Activated naive CD8-positive, alpha-beta T cell treated with anti-CD3 and anti-CD28 coated beads, Interleukin-2, amount 10 ng/mL, durations not matched to agents 7 days and 5 days (primary cell): ENCODE results near the gene OPA3. TPM values are rescaled to one million over a fixed set of nuclear protein-coding genes. Genes with fewer than 3 reads are reported as not detected.

ENCODE experiments used
- ATAC-seq: fragments of 150-1000 bp; cut with Tn5 transposase; one replicate; pipeline ENCODE4 v1.10.0; 2021; ENCODE audit warnings: low read depth, moderate library complexity
- POLR2A ChIA-PET: fragments of 350-600 bp; sonication (Branson Sonifier 250); formaldehyde crosslinking; loops from one replicate; lab custom pipeline; 2021; ENCODE audit warnings: antibody characterized with exemption; lab: Charles Lee
- DNase-seq: peaks from one replicate; pipeline ENCODE4 v3.0.0; 2021
- H3K27ac Mint-ChIP-seq: one replicate; pipeline ENCODE4 v1.8.0; 2022; ENCODE audit warnings: mild to moderate bottlenecking, mixed read lengths
- H3K27me3 Mint-ChIP-seq: one replicate; pipeline ENCODE4 v1.8.0; 2022; ENCODE audit warnings: mild to moderate bottlenecking, moderate library complexity, mixed read lengths
- H3K36me3 Mint-ChIP-seq: one replicate; pipeline ENCODE4 v1.8.0; 2021; ENCODE audit warnings: mild to moderate bottlenecking, mixed read lengths
- H3K4me1 Mint-ChIP-seq: one replicate; pipeline ENCODE4 v1.8.0; 2021; ENCODE audit warnings: mixed read lengths
- H3K4me3 Mint-ChIP-seq: one replicate; pipeline ENCODE4 v1.8.0; 2022; ENCODE audit warnings: mild to moderate bottlenecking, moderate library complexity, mixed read lengths
- H3K9me3 Mint-ChIP-seq: one replicate; pipeline ENCODE4 v1.8.0; 2021; ENCODE audit warnings: mixed read lengths
- total RNA-seq, 2 experiments: library from RNA; stranded (reverse); gene quantifications; one replicate each; pipeline ENCODE4 v1.2.3, GENCODE V29; 2021

OPA3 gene
- total RNA-seq, 2 experiments from 2014 or later = 10.6 to 11.8 TPM

DNA sequence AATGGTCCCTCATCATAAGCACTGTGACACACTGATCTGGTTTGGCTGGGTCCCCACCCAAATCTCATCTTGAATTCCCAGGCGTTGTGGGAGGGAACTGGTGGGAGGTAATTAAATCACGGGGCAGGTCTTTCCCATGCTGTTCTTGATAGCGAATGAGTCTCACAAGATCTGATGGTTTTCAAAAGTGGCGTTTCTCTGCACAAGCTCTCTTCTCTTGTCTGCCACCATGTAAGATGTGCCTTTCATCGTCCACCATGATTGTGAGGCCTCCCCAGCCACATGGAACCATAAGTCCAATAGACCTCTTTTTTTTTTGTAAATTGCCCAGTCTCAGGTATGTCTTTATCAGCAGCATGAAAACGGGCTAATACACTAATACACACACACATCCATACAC, 24.3 kb upstream of the OPA3 start:
- Mint-ChIP-seq H3K36me3 (peaks cover 23% of the 10 kb centered on the region), H3K4me1 (peaks cover 7% of the 10 kb centered on the region), H3K27me3 (no peaks in the 10 kb centered on the region), H3K9me3 (no peaks in the 10 kb centered on the region), H3K4me3 (no peak overlapping the region), H3K27ac (no peak overlapping the region)
- DNase-seq (no peak), ATAC-seq (no peak)
- POLR2A ChIA-PET = no interaction called here

DNA sequence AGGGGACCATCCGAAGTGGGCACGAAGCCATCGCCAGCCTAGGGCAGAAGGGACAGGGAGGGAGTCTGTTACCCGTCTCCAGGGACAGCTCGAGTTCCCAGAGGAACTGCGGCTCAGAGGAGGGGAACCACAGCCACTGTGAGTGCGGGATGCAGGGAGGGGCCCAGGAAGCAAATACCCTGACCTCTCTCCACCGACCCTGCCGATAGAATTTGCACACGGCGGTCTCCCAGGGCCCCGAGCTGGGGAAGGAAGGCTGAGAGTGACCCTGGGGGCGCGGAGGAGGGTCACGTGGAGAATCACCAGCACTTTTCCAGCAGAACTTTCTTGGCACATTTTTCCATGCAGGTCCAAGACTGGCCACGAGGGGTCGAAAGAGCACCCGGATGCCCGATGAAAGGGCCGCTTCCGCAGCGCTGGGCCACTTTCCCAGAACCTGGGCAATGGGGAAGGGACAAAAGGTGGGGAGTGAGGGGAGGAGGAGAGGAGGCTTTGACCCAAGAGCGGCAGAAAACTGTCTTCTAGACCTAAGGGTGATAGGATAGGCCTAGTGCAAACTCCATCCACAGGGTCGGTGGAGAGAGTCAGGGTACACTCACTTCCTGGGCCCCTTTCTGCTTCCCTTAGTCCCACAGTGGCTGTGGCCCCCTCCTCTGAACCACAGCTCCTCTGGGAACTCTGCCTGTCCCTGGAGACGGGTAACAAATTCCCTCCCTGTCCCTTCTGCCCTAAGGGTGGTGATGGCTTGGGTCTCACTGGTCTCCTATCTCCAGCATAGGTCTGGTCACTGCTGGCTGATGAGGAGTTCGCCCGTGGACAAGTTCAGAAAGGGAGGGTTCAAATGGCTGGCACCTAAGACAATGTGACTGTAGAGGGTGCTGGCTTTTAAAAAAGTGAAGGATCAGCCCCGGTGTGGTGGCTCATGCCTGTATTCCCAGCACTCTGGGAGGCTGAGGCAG, 22.7 kb upstream of the OPA3 start:
- Mint-ChIP-seq H3K4me1 (peaks cover 9% of the 10 kb centered on the region), H3K4me3 (peak overlapping the region; percentile 59), H3K27ac (peak overlapping the region; percentile 81), H3K36me3 (peaks cover 21% of the 10 kb centered on the region), H3K27me3 (peaks cover 14% of the 10 kb centered on the region), H3K9me3 (no peaks in the 10 kb centered on the region)
- DNase-seq (peak; percentile 60), ATAC-seq (peak; percentile 47)
- POLR2A ChIA-PET = interaction anchor here (0.6 to 3.2 kb wide), 3 partner anchors 35 to 83 kb away, joined by 4 to 19 read pairs (median 4); no protein-coding TSS in a partner anchor

DNA sequence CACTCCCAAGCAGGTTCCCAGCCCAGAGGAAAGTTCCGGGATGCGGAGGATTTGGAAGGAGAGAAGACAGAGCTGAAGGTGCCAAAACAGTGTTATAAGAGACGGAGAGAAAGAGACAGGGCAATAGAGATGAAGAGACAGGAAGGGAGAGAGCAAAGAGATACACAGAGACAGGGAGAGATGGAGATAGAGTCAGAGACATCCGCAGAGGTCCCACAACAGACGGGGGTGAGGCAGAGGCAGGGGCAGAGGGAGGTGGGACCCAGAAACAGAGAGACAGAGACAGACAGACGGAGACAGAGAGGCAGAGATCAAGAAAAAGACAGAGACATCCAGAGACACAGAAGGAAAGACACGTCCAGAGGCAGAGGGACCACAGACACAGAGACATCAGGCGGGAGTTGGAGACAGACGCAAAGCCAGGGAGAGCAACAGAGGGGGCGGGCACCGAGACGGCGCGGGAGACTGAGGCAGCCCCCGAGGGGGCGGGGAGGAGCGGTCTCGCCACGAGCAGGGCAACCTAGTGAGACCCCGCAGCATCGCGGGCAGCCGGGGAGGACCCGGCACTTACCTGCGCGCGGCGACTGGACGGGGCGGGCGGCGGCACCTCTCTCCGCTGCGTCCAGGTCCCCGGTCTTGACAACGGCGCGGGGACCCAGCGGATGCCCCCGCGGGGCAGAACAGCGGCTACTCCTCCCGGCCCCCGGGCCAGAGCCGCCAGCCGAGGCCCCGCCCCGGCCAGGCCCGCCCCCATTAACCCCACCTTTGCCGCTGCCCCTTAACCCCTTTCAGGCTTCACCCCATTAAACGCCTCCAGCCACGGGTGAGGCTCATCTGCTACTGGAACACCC, 17.1 kb upstream of the OPA3 start, which contains the start of gene GPR4:
TSS of gene GPR4 (minus strand) at position 689 of the 851 bp plus-strand sequence. CDS start 10,346 bp downstream, outside the sequence.
- no peak within 1 kb of the TSS for H3K27ac Mint-ChIP-seq
- H3K9me3 Mint-ChIP-seq = no peaks in the 10 kb centered on the region

GRCh38 chr19:45601115-45601514, 16.5 kb upstream of the OPA3 start:
- Mint-ChIP-seq H3K27me3 (peaks cover 70% of the 10 kb centered on the region), H3K9me3 (no peaks in the 10 kb centered on the region), H3K4me3 (no peak overlapping the region), H3K27ac (no peak overlapping the region), H3K36me3 (peaks cover 5% of the 10 kb centered on the region), H3K4me1 (peaks cover 23% of the 10 kb centered on the region)
- POLR2A ChIA-PET = interaction anchor here (0.6 kb wide), 1 partner anchor 8 kb away, joined by 6 read pairs; no protein-coding TSS in a partner anchor
- DNase-seq = no peak
- ATAC-seq = no peak

More for the DNA sequence above, 17.1 kb upstream of the OPA3 start, which contains the start of gene GPR4:
- H3K4me3 Mint-ChIP-seq = peak within 1 kb of the TSS; percentile 3
- ATAC-seq (peak; percentile 25), DNase-seq (peak; percentile 38)
- peaks cover 65% of the 10 kb centered on the region for H3K27me3 Mint-ChIP-seq
- POLR2A ChIA-PET = no interaction called here
- peaks cover 5% of the 10 kb centered on the region for H3K36me3 Mint-ChIP-seq
- H3K4me1 Mint-ChIP-seq = peaks cover 23% of the 10 kb centered on the region

DNA sequence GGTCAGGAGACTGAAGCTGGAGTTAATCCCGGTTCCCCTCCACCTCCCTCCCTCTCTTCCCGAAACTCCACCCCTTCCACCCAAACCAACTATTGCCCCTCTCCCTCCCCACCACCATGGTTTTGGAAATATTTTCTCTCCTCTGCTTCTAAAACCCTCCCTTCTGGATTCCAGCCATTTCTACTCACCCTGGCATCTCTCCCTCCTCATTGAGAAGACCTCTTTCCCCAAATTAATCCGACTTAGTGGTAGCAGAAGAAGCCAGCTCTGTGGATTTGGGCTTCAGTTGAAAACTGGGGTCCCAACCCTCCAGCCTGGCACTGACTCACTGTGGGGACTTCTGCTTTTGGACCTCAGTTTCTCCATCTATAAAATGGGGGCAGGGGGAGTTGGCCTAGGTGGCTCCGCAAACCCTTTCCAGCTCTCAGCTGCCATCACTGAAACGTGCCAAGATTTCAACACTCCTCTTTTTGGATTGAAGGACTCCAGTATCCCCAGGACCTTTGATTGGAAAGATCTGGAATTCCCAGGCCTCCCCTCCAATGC, 15.8 kb upstream of the OPA3 start:
- no peak overlapping the region for H3K4me3 Mint-ChIP-seq
- H3K27ac Mint-ChIP-seq = no peak overlapping the region
- ATAC-seq (no peak), DNase-seq (no peak)
- H3K9me3 Mint-ChIP-seq = no peaks in the 10 kb centered on the region
- peaks cover 74% of the 10 kb centered on the region for H3K27me3 Mint-ChIP-seq
- POLR2A ChIA-PET = interaction anchor here (0.6 kb wide), 1 partner anchor 7 kb away, joined by 6 read pairs; no protein-coding TSS in a partner anchor
- H3K4me1 Mint-ChIP-seq = peaks cover 23% of the 10 kb centered on the region
- peaks cover 5% of the 10 kb centered on the region for H3K36me3 Mint-ChIP-seq

DNA sequence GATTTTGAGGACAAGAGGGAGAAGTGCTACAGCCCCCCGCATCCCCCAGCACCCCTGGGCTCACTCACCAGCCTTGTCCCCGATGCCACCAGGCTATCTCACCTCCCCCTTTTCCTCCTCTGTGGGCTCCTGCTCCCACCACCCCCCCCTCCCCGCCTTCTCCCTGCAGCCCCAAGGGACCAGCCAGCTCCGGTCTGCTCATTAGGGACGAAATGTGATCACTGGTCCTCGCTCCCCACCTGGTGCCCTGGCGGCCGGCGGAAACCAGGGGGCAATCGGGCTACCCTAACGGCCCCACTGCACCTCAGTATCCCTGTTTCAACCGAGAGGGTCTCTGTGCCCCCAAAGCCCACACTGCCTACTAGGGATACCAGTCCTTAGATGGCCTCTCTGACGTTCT, 14.7 kb upstream of the OPA3 start:
- no peaks in the 10 kb centered on the region for H3K9me3 Mint-ChIP-seq
- peaks cover 23% of the 10 kb centered on the region for H3K4me1 Mint-ChIP-seq
- peaks cover 74% of the 10 kb centered on the region for H3K27me3 Mint-ChIP-seq
- DNase-seq (no peak), ATAC-seq (no peak)
- H3K4me3 Mint-ChIP-seq = peak overlapping the region; percentile 11
- H3K27ac Mint-ChIP-seq = no peak overlapping the region
- POLR2A ChIA-PET = no interaction called here
- peaks cover 5% of the 10 kb centered on the region for H3K36me3 Mint-ChIP-seq

GRCh38 chr19:45598267-45599001, 13.8 kb upstream of the OPA3 start:
- DNase-seq = no peak
- no peak overlapping the region for H3K27ac Mint-ChIP-seq
- ATAC-seq = peak; percentile 17
- H3K36me3 Mint-ChIP-seq = peaks cover 5% of the 10 kb centered on the region
- H3K4me3 Mint-ChIP-seq = peak overlapping the region; percentile 17
- peaks cover 23% of the 10 kb centered on the region for H3K4me1 Mint-ChIP-seq
- H3K27me3 Mint-ChIP-seq = peaks cover 70% of the 10 kb centered on the region
- POLR2A ChIA-PET = interaction anchor here (1.0 kb wide), 1 partner anchor 43 kb away, joined by 3 read pairs; no protein-coding TSS in a partner anchor
- no peaks in the 10 kb centered on the region for H3K9me3 Mint-ChIP-seq

DNA sequence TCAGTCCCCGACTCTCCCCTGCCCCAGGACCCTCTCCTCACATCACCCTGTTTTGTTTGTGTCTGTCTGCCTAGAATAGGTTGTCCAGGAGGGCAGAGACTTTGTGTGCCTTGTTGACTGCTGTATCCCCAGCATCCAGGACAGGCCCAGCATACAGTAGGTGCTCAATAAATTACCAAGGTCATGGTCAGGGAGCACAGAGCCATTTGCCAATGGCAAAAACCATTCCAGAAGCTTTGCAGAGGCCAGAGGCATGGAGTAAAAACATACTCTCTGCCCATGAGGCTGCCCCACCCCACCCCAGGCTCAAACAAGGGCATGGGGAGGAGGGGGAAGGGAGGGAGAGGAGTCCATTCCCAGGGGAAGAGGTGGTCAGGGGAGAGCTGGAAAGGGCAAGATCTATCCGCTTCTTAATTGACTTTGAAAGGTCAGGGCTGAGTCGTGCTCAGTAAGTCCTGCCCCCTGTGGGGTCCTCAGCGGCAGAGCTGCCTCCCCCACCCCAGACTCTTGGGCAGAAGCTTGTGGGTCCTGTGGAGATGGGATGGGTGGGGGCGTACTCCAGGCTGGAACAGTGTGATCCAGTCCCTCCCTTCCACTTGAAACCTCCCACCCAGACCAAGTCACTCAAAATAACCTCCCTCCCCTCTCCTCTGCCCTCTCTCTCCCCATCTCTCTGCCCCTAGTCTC, 13.0 kb upstream of the OPA3 start:
- H3K4me1 Mint-ChIP-seq = peaks cover 22% of the 10 kb centered on the region
- no peak overlapping the region for H3K4me3 Mint-ChIP-seq
- DNase-seq (no peak), ATAC-seq (no peak)
- no peaks in the 10 kb centered on the region for H3K9me3 Mint-ChIP-seq
- H3K36me3 Mint-ChIP-seq = peaks cover 3% of the 10 kb centered on the region
- POLR2A ChIA-PET = interaction anchor here (0.7 to 1.0 kb wide), 2 partner anchors 44 to 87 kb away, joined by 3 read pairs; no protein-coding TSS in a partner anchor
- H3K27me3 Mint-ChIP-seq = peaks cover 62% of the 10 kb centered on the region
- no peak overlapping the region for H3K27ac Mint-ChIP-seq

- DNase-seq (no peak), ATAC-seq (no peak)
- Mint-ChIP-seq H3K27me3 (peaks cover 53% of the 10 kb centered on the region), H3K4me3 (no peak overlapping the region), H3K4me1 (peaks cover 22% of the 10 kb centered on the region), H3K27ac (no peak overlapping the region), H3K9me3 (no peaks in the 10 kb centered on the region), H3K36me3 (no peaks in the 10 kb centered on the region)
- POLR2A ChIA-PET = interaction anchor here (0.6 kb wide), 1 partner anchor 43 kb away, joined by 3 read pairs; the partner anchor contains the start of gene EML2
Observed at GRCh38 chr19:45595814-45596213, 11.2 kb upstream of the OPA3 start.

DNA sequence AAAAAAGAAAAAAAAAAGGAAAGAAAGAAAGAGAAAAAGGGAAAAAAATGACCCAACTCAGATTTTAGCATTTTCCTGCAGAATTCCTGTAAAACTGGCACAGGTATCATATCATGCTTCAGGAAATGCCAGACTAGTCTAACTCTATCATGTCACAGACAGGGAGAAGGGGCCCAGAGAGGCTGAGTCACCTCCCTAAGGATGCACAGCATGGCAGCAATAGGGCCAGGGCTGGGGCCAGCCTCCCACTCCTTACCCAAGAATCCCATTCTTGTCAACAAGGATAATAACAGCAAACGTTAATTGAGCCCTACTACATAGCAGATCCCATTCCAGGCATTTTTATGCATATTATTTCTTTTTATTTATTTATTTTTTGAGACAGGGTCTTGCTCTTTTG, 8.9 kb upstream of the OPA3 start:
- DNase-seq (no peak), ATAC-seq (no peak)
- Mint-ChIP-seq H3K4me3 (no peak overlapping the region), H3K27ac (no peak overlapping the region), H3K9me3 (no peaks in the 10 kb centered on the region), H3K27me3 (peaks cover 50% of the 10 kb centered on the region), H3K4me1 (peaks cover 12% of the 10 kb centered on the region), H3K36me3 (no peaks in the 10 kb centered on the region)
- POLR2A ChIA-PET = interaction anchor here (0.6 to 0.7 kb wide), 2 partner anchors 7 to 86 kb away, joined by 4 to 6 read pairs; no protein-coding TSS in a partner anchor

DNA sequence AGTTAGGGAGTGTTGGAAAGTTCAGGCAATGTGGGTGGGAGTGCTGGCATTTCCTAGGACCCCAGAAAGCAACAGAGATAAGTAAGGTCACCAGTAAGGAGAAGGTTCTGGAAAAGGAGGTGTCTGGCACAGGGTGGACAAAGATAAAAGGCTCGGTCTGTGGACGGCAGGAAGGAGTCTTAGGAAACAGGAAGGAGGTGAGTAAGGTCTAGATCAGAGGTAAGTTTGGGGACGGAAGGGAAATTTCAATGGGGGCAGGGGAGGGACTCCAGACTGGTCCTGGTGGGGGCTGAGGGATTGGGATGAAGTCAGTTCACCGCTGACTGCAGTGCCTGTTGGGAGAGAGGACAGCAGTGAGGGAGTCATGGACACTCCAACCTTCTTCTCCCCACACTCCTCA, 7.8 kb upstream of the OPA3 start:
- Mint-ChIP-seq H3K4me1 (peaks cover 7% of the 10 kb centered on the region), H3K36me3 (no peaks in the 10 kb centered on the region), H3K27me3 (peaks cover 39% of the 10 kb centered on the region), H3K4me3 (no peak overlapping the region), H3K9me3 (no peaks in the 10 kb centered on the region), H3K27ac (no peak overlapping the region)
- POLR2A ChIA-PET = no interaction called here
- DNase-seq = no peak
- peak; percentile 25 for ATAC-seq

- H3K9me3 Mint-ChIP-seq = no peaks in the 10 kb centered on the region
- no peak for ATAC-seq
- no peak overlapping the region for H3K4me3 Mint-ChIP-seq
- peaks cover 33% of the 10 kb centered on the region for H3K27me3 Mint-ChIP-seq
- H3K36me3 Mint-ChIP-seq = no peaks in the 10 kb centered on the region
- peaks cover 7% of the 10 kb centered on the region for H3K4me1 Mint-ChIP-seq
- POLR2A ChIA-PET = no interaction called here
- H3K27ac Mint-ChIP-seq = no peak overlapping the region
- DNase-seq = no peak
Observed at GRCh38 chr19:45591638-45592005, 7.0 kb upstream of the OPA3 start.
